ENCODE data around the gene GPR171.

Gene GPR171

DNA sequence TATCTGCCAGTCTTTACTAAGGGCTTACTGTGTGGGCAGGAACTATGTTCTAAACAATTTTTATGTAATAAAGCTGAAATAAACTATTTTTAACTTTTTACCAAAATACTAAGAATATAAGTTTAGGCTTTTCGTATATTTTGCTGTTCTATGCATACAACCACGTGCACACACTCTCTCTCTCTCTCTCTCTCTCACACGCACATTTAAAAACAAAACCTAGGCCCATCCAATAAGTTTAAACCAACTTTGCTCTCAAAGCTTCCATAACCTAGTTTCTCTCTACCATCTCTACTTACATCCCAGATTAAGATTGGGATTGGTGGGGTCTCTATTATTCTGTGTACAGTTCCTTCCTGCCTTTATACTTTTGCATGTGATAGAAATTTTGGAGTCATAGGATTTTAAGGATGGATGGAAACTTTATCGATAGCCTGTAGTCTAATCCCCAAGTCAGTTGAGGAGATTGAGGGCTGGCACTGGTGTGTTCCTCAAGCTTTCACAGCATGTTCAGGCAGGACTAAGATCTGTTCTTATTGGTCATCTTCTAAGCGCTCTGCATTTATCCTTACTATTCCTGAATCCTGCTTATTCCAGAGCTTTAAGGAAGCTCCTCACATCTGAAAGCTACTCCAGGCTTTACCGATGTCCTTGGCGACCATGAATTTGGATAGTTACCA lies 1.8 kb downstream of the GPR171 start:
- no peak for DNase-seq (ENCODE audit: insufficient read length, low spot score)
- no peak for FAIRE-seq
- TF ChIP-seq, protein P1, sequence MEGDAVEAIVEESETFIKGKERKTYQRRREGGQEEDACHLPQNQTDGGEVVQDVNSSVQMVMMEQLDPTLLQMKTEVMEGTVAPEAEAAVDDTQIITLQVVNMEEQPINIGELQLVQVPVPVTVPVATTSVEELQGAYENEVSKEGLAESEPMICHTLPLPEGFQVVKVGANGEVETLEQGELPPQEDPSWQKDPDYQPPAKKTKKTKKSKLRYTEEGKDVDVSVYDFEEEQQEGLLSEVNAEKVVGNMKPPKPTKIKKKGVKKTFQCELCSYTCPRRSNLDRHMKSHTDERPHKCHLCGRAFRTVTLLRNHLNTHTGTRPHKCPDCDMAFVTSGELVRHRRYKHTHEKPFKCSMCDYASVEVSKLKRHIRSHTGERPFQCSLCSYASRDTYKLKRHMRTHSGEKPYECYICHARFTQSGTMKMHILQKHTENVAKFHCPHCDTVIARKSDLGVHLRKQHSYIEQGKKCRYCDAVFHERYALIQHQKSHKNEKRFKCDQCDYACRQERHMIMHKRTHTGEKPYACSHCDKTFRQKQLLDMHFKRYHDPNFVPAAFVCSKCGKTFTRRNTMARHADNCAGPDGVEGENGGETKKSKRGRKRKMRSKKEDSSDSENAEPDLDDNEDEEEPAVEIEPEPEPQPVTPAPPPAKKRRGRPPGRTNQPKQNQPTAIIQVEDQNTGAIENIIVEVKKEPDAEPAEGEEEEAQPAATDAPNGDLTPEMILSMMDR (IDR thresholded peaks at IDR 0.05; ENCODE audit: insufficient read depth, missing control alignments), result no peak

DNA sequence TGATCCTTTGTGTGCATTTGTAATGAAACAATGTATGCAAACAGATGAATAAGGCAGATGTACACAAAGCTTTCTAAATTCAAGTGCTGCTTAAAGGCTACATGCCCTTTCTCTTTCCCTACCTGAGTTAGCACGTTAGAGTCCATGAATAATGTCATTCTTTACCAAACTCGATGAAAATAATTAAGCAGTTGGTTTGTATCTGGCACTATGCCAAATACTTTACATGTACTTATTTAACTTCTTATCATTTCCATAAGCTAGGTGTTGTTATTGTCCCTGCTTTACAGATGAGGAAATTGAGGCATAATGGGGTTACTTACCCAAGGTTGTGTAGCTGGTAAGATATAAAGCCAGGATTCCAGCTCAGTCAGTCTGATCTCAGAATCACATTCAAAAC lies 2.4 kb downstream of the GPR171 start:
- FAIRE-seq, result no peak
- TF ChIP-seq, protein P1 (IDR thresholded peaks at IDR 0.05; ENCODE audit: insufficient read depth, missing control alignments), result no peak
- no peak for DNase-seq (ENCODE audit: insufficient read length, low spot score)

DNA sequence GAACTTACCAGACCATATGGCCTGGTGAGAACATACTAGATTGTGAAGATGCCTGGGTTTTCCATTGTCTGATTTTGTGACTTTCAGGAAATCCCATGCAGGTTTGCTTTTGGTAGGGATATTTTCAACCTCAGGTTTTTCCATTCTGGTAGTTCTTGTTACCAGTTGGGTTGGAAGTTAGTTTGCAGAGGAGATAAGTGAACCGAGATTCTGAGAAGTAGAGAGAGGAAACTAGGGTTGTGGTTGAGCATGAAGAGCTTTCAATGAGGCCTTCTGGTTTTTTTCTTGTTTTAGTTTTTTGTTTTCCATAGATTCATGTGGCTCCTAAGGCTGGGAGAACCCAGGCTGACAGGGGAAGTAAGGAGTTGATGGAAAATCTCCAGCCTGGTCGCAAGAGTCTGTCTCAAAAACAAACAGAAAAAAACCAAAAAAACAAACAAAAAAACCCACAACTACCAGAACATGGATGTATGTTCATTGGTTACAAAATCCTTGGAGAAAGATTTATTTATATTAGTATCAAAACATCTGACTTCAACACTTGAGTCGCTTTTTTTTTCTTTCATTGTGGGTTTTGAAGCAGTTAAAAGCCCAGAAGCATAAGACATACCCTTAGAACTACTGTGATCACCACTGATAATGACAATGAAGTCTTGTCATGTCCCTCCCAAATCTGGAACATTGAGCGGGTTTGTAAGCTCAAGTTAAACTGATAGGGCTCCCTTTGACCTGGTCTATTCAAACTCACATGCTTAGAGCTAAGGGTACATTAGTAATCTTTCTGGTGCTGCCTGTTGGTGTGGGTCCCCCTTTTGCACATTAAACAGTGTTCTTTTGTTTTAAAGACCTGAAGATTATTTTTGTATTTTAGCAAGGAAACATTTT lies 3.2 kb downstream of the GPR171 start:
- DNase-seq (ENCODE audit: insufficient read length, low spot score), result no peak
- TF ChIP-seq, protein P1 (IDR thresholded peaks at IDR 0.05; ENCODE audit: insufficient read depth, missing control alignments), result no peak
- FAIRE-seq, result no peak

DNA sequence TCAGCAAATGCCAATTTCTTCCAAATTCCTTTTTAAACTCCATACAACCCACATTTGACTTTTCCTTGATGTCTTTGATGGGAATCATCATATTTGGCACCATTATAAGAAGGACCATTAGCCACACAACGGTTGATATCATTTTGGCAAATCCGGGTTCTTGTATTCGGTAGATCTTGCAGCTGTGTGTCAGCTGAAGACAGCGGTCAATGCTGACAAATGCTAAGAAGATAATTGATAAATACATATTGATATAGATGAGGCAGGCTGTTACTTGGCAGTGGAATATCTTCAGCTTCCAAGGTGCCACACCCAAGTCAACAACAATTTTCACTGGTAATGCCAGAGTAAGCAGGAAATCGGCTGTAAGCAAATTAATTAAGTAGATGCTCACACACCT lies 4.2 kb downstream of the GPR171 start:
- FAIRE-seq (no peak), DNase-seq (ENCODE audit: insufficient read length, low spot score) (no peak)
- TF ChIP-seq, protein P1 (IDR thresholded peaks at IDR 0.05; ENCODE audit: insufficient read depth, missing control alignments), result no peak

DNA sequence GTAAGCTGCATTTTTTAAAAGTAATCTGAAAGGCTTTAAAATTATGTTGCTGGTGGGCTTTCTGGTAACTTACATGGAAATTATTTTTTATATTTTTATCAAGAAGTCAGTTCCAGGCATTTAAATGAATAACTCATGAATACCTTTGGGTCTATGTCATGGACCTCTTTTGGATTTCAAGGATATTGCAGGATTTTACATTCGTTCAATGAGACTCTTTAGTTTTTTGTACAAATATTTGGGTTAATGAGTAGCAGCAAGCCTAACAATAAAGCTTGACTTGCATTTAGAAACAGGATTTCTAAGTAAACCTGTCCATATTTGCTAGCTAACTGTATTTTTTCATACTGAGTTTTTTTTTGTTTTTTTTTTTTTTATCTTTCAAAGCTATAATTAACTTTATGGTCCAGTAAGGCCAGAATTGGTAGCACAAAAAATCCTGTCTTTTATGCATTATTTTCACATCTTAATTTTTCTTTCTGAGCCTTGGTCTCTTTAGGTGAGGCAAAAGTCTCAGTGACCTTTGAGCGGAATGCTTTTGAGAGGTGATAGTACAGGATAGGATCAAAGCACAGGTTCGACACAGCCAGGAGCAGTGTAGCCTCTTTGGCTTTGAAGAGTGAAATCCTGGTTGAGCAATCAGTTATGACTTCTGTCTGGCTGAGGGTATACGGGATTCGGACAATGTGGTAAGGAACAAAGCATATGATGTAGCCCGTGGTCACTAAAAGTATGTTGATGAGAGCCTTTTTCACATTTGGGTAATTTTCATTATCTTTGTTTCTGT lies 4.8 kb downstream of the GPR171 start:
- DNase-seq (ENCODE audit: insufficient read length, low spot score), result no peak
- FAIRE-seq, result no peak
- TF ChIP-seq, protein P1 (IDR thresholded peaks at IDR 0.05; ENCODE audit: insufficient read depth, missing control alignments), result no peak

DNA sequence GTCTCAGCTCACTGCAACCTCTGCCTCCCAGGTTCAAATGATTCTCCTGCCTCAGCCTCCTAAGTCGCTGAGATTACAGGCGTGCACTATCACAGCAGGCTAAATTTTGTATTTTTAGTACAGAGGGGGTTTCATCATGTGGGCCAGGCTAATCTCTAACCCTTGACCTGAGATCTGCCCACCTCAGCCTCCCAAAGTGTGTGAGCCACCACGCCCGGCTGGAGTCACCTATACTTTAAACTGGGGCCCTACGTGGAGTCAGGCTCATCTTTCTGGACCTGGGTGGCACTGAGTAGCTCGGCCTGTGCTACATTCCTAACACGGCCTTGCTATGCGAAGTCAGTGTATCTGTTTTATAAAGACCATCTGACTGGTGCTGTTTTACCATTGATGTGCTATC lies 5.8 kb downstream of the GPR171 start:
- FAIRE-seq, result no peak
- DNase-seq (ENCODE audit: insufficient read length, low spot score), result no peak
- TF ChIP-seq, protein P1 (IDR thresholded peaks at IDR 0.05; ENCODE audit: insufficient read depth, missing control alignments), result no peak

Data from D721Med (cell line).